WTC11 (cell line): Measurements from ENCODE around the gene RARRES2. TPM values are rescaled to one million over a fixed set of nuclear protein-coding genes. Genes with fewer than 3 reads are reported as not detected.
A peak's percentile ranks its signal among the peaks of the same experiment; 100 is the strongest.

ENCODE experiments used
- ATAC-seq: fragments of 200-7000 bp; cut with Tn5 transposase; 2 replicates; pipeline ENCODE4 v1.10.0; 2021; ENCODE audit warnings: mild to moderate bottlenecking, moderate library complexity
- CTCF ChIA-PET: fragments of 300-600 bp; sonication (Branson Sonifier 250); formaldehyde crosslinking; loops from one replicate; lab custom pipeline; 2021; ENCODE audit warnings: antibody characterized with exemption; lab: Charles Lee
- POLR2A ChIA-PET: fragments of 350-600 bp; sonication (Branson Sonifier 250); formaldehyde crosslinking; loops from one replicate; lab custom pipeline; 2021; ENCODE audit warnings: antibody characterized with exemption; lab: Charles Lee
- DNase-seq: peaks from one replicate; pipeline ENCODE4 v3.0.0; 2021; ENCODE audit warnings: low spot score
- H3K27ac Mint-ChIP-seq: 2 replicates; pipeline ENCODE4 v1.8.0; 2021; ENCODE audit warnings: mixed read lengths
- H3K27me3 Mint-ChIP-seq: 2 replicates; pipeline ENCODE4 v1.8.0; 2021; ENCODE audit warnings: low read depth, mild to moderate bottlenecking, moderate library complexity, mixed read lengths
- H3K36me3 Mint-ChIP-seq: 2 replicates; pipeline ENCODE4 v1.8.0; 2021; ENCODE audit warnings: mixed read lengths
- H3K4me1 Mint-ChIP-seq: 2 replicates; pipeline ENCODE4 v1.8.0; 2022; ENCODE audit warnings: mixed read lengths
- H3K4me3 Mint-ChIP-seq: 2 replicates; pipeline ENCODE4 v1.8.0; 2021; ENCODE audit warnings: mild to moderate bottlenecking, moderate library complexity, mixed read lengths
- H3K9me3 Mint-ChIP-seq: 2 replicates; pipeline ENCODE4 v1.8.0; 2021; ENCODE audit warnings: mixed read lengths
- CREB1 ChIP-seq: sonication (generic); formaldehyde crosslinking; IDR thresholded peaks from 2 replicates; pipeline ENCODE4 v1.8.0; 2023; ENCODE audit warnings: mild to moderate bottlenecking, missing genetic modification reagents
- ELF4 ChIP-seq: sonication (generic); formaldehyde crosslinking; IDR thresholded peaks from 2 replicates; pipeline ENCODE4 v1.8.1; 2022; ENCODE audit warnings: low read depth, mild to moderate bottlenecking, moderate library complexity, missing genetic modification reagents
- NFATC4 ChIP-seq: fragments of 250-450 bp; sonication (Bioruptor Pico); IDR thresholded peaks from 2 replicates; pipeline ENCODE4 v1.9.0; 2021; ENCODE audit warnings: mild to moderate bottlenecking
- NFE2L1 ChIP-seq: sonication (generic); formaldehyde crosslinking; IDR thresholded peaks from 2 replicates; pipeline ENCODE4 v1.8.1; 2023; ENCODE audit warnings: missing genetic modification reagents
- SMAD4 ChIP-seq: sonication (generic); formaldehyde crosslinking; IDR thresholded peaks from 2 replicates; pipeline ENCODE4 v1.8.0; 2022; ENCODE audit warnings: mild to moderate bottlenecking, missing genetic modification reagents
- SP1 ChIP-seq: sonication (generic); formaldehyde crosslinking; conservative IDR thresholded peaks from 2 replicates; pipeline ENCODE4 v1.8.1; 2022; ENCODE audit warnings: missing genetic modification reagents
- TP53 ChIP-seq: sonication (generic); formaldehyde crosslinking; IDR thresholded peaks from 2 replicates; pipeline ENCODE4 v1.8.1; 2023; ENCODE audit warnings: mild to moderate bottlenecking, missing genetic modification reagents
- ZNF263 ChIP-seq: sonication (generic); formaldehyde crosslinking; IDR thresholded peaks from 2 replicates; pipeline ENCODE4 v1.8.1; 2022; ENCODE audit warnings: low read depth, mild to moderate bottlenecking, moderate library complexity, missing genetic modification reagents
- total RNA-seq: library from RNA; stranded (reverse); gene quantifications from 3 replicates; pipeline ENCODE4 v1.2.3, GENCODE V29; 2021
- TF ChIP-seq, protein P1 (sequence below): sonication (generic); formaldehyde crosslinking; IDR thresholded peaks from 2 replicates; pipeline ENCODE4 v1.8.1; 2022; ENCODE audit warnings: low read depth, missing genetic modification reagents, borderline replicate concordance
- TF ChIP-seq, protein P2 (sequence below): sonication (generic); formaldehyde crosslinking; IDR thresholded peaks from 2 replicates; pipeline ENCODE4 v1.8.1; 2023; ENCODE audit warnings: mild to moderate bottlenecking, missing genetic modification reagents
- TF ChIP-seq, protein P3 (sequence below): fragments of 250-450 bp; sonication (Bioruptor Pico); IDR thresholded peaks from 2 replicates; pipeline ENCODE4 v2.1.2; 2022; ENCODE audit warnings: mild to moderate bottlenecking, moderate library complexity
- TF ChIP-seq, protein P4 (sequence below): sonication (generic); formaldehyde crosslinking; conservative IDR thresholded peaks from 2 replicates; pipeline ENCODE4 v1.8.1; 2023; ENCODE audit warnings: mild to moderate bottlenecking, low read depth, missing genetic modification reagents, moderate library complexity
- TF ChIP-seq, protein P5 (sequence below): fragments of 200-600 bp; IDR thresholded peaks from 2 replicates; pipeline ENCODE4 v1.8.0; 2022; ENCODE audit warnings: antibody characterized with exemption
- TF ChIP-seq, protein P6 (sequence below): sonication (generic); formaldehyde crosslinking; IDR thresholded peaks from 2 replicates; pipeline ENCODE4 v1.8.1; 2022; ENCODE audit warnings: missing genetic modification reagents, borderline replicate concordance
- TF ChIP-seq, protein P7 (sequence below): fragments of 250-450 bp; sonication (Bioruptor Pico); IDR thresholded peaks from 2 replicates; pipeline ENCODE4 v1.9.0; 2021; ENCODE audit warnings: mild to moderate bottlenecking, borderline replicate concordance

Gene RARRES2
- total RNA-seq, 1 experiment from 2014 or later = 230 TPM

DNA sequence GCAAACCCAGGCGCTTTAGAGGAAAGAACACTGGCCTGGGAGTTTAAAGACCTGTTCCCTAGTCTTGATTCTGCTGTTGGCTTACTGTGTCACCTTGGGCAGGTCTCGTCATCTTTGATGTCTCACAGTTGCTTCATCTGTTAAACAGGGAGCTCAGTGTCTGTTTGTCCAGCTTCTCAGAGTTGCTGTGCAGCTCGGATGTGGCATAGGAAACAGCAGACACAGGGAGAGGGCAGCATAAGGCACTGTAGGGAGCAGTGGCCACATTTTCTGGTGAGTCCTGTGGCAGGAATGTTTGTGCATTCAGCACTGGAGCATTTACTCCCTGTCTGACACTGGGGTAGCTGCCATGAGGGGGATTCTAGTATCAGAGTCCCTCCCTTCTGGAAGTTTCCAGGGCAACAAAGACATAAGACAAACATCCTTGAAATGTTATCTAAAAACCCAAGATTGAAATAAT, 29.2 kb upstream of the RARRES2 start:
- Mint-ChIP-seq H3K4me3 (peak overlapping the region; percentile 13; the same call in 1 of the 2 replicates), H3K9me3 (no peaks in the 10 kb centered on the region)
- ATAC-seq (no peak), DNase-seq (no peak)
- TF ChIP-seq, protein P1, sequence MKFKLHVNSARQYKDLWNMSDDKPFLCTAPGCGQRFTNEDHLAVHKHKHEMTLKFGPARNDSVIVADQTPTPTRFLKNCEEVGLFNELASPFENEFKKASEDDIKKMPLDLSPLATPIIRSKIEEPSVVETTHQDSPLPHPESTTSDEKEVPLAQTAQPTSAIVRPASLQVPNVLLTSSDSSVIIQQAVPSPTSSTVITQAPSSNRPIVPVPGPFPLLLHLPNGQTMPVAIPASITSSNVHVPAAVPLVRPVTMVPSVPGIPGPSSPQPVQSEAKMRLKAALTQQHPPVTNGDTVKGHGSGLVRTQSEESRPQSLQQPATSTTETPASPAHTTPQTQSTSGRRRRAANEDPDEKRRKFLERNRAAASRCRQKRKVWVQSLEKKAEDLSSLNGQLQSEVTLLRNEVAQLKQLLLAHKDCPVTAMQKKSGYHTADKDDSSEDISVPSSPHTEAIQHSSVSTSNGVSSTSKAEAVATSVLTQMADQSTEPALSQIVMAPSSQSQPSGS (CRISPR knock-in tag) = no peak
- TF ChIP-seq SP1 = no peak
- TF ChIP-seq CREB1 (CRISPR knock-in tag) = no peak
- TF ChIP-seq, protein P2, sequence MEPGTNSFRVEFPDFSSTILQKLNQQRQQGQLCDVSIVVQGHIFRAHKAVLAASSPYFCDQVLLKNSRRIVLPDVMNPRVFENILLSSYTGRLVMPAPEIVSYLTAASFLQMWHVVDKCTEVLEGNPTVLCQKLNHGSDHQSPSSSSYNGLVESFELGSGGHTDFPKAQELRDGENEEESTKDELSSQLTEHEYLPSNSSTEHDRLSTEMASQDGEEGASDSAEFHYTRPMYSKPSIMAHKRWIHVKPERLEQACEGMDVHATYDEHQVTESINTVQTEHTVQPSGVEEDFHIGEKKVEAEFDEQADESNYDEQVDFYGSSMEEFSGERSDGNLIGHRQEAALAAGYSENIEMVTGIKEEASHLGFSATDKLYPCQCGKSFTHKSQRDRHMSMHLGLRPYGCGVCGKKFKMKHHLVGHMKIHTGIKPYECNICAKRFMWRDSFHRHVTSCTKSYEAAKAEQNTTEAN (CRISPR knock-in tag) = no peak
- TF ChIP-seq, protein P3, sequence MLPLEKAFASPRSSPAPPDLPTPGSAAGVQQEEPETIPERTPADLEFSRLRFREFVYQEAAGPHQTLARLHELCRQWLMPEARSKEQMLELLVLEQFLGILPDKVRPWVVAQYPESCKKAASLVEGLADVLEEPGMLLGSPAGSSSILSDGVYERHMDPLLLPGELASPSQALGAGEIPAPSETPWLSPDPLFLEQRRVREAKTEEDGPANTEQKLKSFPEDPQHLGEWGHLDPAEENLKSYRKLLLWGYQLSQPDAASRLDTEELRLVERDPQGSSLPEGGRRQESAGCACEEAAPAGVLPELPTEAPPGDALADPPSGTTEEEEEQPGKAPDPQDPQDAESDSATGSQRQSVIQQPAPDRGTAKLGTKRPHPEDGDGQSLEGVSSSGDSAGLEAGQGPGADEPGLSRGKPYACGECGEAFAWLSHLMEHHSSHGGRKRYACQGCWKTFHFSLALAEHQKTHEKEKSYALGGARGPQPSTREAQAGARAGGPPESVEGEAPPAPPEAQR = no peak
- no peak for TF ChIP-seq ELF4 (CRISPR knock-in tag)
- no peak for TF ChIP-seq NFATC4 (CRISPR knock-in tag)
- TF ChIP-seq, protein P4, sequence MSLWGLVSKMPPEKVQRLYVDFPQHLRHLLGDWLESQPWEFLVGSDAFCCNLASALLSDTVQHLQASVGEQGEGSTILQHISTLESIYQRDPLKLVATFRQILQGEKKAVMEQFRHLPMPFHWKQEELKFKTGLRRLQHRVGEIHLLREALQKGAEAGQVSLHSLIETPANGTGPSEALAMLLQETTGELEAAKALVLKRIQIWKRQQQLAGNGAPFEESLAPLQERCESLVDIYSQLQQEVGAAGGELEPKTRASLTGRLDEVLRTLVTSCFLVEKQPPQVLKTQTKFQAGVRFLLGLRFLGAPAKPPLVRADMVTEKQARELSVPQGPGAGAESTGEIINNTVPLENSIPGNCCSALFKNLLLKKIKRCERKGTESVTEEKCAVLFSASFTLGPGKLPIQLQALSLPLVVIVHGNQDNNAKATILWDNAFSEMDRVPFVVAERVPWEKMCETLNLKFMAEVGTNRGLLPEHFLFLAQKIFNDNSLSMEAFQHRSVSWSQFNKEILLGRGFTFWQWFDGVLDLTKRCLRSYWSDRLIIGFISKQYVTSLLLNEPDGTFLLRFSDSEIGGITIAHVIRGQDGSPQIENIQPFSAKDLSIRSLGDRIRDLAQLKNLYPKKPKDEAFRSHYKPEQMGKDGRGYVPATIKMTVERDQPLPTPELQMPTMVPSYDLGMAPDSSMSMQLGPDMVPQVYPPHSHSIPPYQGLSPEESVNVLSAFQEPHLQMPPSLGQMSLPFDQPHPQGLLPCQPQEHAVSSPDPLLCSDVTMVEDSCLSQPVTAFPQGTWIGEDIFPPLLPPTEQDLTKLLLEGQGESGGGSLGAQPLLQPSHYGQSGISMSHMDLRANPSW (CRISPR knock-in tag) = no peak
- TF ChIP-seq, protein P5, sequence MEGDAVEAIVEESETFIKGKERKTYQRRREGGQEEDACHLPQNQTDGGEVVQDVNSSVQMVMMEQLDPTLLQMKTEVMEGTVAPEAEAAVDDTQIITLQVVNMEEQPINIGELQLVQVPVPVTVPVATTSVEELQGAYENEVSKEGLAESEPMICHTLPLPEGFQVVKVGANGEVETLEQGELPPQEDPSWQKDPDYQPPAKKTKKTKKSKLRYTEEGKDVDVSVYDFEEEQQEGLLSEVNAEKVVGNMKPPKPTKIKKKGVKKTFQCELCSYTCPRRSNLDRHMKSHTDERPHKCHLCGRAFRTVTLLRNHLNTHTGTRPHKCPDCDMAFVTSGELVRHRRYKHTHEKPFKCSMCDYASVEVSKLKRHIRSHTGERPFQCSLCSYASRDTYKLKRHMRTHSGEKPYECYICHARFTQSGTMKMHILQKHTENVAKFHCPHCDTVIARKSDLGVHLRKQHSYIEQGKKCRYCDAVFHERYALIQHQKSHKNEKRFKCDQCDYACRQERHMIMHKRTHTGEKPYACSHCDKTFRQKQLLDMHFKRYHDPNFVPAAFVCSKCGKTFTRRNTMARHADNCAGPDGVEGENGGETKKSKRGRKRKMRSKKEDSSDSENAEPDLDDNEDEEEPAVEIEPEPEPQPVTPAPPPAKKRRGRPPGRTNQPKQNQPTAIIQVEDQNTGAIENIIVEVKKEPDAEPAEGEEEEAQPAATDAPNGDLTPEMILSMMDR = no peak
- TF ChIP-seq, protein P6, sequence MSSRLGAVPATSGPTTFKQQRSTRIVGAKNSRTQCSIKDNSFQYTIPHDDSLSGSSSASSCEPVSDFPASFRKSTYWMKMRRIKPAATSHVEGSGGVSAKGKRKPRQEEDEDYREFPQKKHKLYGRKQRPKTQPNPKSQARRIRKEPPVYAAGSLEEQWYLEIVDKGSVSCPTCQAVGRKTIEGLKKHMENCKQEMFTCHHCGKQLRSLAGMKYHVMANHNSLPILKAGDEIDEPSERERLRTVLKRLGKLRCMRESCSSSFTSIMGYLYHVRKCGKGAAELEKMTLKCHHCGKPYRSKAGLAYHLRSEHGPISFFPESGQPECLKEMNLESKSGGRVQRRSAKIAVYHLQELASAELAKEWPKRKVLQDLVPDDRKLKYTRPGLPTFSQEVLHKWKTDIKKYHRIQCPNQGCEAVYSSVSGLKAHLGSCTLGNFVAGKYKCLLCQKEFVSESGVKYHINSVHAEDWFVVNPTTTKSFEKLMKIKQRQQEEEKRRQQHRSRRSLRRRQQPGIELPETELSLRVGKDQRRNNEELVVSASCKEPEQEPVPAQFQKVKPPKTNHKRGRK = no peak
- no peak for TF ChIP-seq TP53
- no peak for TF ChIP-seq SMAD4 (CRISPR knock-in tag)
- no peak for TF ChIP-seq ZNF263 (CRISPR knock-in tag)
- TF ChIP-seq, protein P7, sequence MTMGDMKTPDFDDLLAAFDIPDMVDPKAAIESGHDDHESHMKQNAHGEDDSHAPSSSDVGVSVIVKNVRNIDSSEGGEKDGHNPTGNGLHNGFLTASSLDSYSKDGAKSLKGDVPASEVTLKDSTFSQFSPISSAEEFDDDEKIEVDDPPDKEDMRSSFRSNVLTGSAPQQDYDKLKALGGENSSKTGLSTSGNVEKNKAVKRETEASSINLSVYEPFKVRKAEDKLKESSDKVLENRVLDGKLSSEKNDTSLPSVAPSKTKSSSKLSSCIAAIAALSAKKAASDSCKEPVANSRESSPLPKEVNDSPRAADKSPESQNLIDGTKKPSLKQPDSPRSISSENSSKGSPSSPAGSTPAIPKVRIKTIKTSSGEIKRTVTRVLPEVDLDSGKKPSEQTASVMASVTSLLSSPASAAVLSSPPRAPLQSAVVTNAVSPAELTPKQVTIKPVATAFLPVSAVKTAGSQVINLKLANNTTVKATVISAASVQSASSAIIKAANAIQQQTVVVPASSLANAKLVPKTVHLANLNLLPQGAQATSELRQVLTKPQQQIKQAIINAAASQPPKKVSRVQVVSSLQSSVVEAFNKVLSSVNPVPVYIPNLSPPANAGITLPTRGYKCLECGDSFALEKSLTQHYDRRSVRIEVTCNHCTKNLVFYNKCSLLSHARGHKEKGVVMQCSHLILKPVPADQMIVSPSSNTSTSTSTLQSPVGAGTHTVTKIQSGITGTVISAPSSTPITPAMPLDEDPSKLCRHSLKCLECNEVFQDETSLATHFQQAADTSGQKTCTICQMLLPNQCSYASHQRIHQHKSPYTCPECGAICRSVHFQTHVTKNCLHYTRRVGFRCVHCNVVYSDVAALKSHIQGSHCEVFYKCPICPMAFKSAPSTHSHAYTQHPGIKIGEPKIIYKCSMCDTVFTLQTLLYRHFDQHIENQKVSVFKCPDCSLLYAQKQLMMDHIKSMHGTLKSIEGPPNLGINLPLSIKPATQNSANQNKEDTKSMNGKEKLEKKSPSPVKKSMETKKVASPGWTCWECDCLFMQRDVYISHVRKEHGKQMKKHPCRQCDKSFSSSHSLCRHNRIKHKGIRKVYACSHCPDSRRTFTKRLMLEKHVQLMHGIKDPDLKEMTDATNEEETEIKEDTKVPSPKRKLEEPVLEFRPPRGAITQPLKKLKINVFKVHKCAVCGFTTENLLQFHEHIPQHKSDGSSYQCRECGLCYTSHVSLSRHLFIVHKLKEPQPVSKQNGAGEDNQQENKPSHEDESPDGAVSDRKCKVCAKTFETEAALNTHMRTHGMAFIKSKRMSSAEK (CRISPR knock-in tag) = no peak
- TF ChIP-seq NFE2L1 (CRISPR knock-in tag) = no peak
- TF ChIP-seq, all 79 proteins: peak for 0
- Mint-ChIP-seq H3K27ac (peak overlapping the region; percentile 84), H3K4me1 (peaks cover 62% of the 10 kb centered on the region), H3K27me3 (no peaks in the 10 kb centered on the region), H3K36me3 (peaks cover 32% of the 10 kb centered on the region)
- ChIA-PET POLR2A (interaction anchor here (1.6 to 2.1 kb wide), 3 partner anchors 13 to 36 kb away, joined by 5 to 14 read pairs (median 5); a partner anchor contains a TSS), CTCF (interaction anchor here (1.1 to 2.0 kb wide), 2 partner anchors 7 to 35 kb away, joined by 3 to 16 read pairs; no protein-coding TSS in a partner anchor)
